ENCODE data around the gene SIRT5.

SIRT5 gene

GRCh38 chr6:13638014-13638413 lies 63.6 kb downstream of the SIRT5 start:
- DNase-seq, result no peak

DNA sequence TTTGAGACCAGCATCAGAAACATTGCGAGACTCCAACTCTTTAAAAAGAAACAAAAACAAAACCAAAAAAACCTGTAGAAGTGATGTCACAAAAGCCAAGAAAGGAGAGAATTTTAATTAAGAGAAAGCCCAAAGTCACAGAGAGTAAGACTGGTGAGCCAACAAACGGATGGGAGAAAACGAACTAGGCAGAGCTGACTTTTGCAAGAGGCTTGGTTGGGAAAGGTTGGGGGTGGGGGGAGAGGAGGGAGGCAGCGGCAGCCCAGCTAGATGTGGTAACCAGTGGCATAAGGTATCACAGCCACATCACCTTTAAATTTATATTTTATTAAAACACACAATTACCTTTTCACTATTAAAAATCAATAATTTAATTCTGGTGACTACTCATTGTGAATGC lies 64.2 kb downstream of the SIRT5 start:
- DNase-seq, result no peak

DNA sequence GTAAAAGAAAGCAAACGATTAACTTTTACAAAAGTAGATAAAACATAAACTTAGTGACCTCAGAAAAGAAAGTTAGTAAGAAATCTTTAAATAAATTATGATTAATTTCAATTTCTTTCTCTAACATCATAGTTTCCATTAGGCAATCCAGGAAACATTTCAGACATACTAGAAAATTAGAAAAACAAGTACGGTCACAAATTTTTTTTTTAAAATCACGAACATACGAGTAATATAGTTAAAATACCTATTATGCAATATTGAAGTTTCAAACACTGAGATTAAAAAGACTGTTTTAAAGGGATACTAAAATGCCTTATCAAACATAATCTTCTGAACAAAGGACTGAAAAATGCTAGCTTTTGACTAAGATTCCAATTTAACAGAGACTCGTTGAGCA lies 66.9 kb downstream of the SIRT5 start:
- DNase-seq, result no peak

DNA sequence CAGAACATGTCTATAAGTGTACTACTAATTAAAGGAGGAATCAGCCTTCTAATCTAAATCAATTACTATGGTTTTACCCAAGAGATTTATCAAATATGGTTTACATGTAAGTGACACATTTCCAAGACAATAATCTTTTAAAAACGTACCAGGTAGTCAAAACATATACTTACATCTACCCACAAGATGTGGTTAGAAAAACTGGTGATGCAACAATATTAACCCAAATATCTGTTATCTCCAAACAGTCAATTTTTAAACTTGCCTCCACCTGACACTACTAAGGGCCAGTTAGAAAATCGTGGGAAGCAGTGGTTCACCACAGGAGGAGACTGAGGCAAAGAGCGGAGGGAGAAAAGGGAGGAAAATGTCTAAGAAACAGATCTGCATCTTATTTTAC lies 68.7 kb downstream of the SIRT5 start:
- DNase-seq, result no peak

- DNase-seq, result peak; percentile 83
Observed at GRCh38 chr6:13648850-13649249, 74.4 kb downstream of the SIRT5 start.

DNA sequence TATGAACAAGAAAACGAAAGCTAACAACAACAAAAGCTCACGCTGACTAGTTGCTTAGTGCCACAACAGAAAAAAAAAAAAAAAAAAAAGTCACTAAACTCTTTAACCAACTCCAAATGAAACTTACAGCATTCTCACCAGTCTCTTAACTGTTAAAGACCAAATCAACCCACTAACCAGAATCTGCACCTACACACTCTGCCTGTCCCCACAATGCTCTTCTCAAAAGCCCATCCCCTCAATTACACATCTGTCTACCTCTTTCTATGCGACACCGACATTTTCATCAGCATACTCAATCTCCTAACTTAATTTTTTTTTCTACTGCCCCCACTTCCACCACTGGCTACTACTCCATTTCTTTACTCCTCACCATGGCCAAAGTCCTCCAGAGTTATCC lies 75.0 kb downstream of the SIRT5 start:
- no peak for DNase-seq

DNA sequence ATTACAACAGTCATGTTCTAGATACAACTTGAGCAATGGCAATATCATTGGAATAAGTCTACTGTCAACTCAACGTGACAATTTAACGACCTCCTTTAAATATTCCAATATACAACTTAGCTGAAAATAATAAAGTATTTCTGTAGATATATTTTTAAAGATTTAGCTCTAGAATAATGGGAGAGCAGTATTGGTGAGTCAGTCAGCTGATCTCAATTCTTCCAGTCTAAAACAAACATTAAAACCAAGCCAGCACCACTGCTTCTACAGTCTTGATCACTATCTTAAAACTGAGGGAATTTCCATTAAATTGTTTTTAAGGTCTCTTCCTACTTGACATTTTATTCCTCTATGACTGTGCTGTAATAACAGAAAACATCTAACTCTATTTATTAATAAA lies 78.9 kb downstream of the SIRT5 start:
- DNase-seq, result no peak

DNA sequence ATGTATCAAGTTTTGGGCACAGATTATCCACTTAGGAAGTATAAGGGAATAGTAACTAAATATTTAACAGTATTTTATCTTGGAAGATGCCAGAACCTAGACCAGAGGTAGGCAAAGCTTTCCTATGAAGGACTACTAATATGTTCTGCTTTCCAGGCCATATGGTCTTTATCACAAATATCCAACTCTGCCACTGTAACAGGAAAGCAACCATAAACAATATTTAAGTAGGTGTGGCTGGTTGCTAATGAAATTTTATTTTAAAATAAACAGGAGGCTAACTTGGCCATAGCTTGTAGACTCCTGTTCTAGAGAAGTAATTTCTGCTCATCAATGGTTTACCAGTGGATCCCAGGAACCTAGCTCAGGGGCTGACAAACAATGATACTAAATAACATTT lies 80.1 kb downstream of the SIRT5 start:
- no peak for DNase-seq

GRCh38 chr6:13655700-13656099 lies 81.3 kb downstream of the SIRT5 start:
- DNase-seq, result no peak

GRCh38 chr6:13660273-13660672 lies 85.9 kb downstream of the SIRT5 start:
- DNase-seq, result no peak

- no peak for DNase-seq
Observed at GRCh38 chr6:13660893-13661292, 86.5 kb downstream of the SIRT5 start.

- DNase-seq, result no peak
Observed at GRCh38 chr6:13661647-13662046, 87.2 kb downstream of the SIRT5 start.

DNA sequence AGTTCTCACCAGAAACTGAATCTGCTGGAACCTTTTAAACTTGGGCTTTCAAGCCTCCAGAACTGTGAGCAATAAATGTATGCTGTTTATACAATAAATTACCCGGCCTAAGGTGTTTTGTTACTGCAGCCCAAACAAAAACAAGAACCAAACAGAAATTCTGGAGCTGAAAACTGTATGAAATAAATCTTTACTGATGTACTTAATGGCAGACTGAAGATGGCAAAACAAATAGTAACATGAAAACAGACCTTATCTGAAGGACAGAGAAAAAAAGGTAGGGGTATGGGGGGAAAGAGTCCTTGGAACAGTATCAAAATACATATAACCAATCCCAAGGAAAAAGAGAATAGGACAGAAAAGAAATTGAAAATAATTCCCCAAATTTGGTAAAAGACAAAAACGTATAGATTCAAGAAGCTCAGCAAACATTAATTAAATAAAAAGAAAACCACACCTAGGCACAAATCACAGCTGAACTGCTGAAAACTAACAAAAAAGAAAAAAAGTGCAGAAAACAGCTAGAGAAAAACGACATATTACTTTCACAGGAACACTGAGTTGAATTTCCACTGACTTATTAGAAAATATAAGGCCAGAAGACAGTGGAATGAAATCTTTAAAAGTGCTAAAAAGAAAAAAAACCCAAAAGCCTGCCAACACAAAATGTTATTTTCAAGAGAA lies 88.4 kb downstream of the SIRT5 start:
- DNase-seq, result peak; percentile 33

- DNase-seq, result no peak
Observed at GRCh38 chr6:13663986-13664385, 89.6 kb downstream of the SIRT5 start.

All from NCI-H2029 treated with DMSO at 0.1 percent for 48 hours (cell line).